ENCODE measurements around the gene PLEKHJ1. TPM values are rescaled to one million over a fixed set of nuclear protein-coding genes. Genes with fewer than 3 reads are reported as not detected.
"Not testable (repeated sequence)": the region's sequence is repeated elsewhere in the genome, so short reads cannot be mapped to it uniquely, and the experiment has no call there.

PLEKHJ1 gene
- total RNA-seq: 10 to 100 TPM; 50.1 to 72.4 (median 61.6) TPM

DNA sequence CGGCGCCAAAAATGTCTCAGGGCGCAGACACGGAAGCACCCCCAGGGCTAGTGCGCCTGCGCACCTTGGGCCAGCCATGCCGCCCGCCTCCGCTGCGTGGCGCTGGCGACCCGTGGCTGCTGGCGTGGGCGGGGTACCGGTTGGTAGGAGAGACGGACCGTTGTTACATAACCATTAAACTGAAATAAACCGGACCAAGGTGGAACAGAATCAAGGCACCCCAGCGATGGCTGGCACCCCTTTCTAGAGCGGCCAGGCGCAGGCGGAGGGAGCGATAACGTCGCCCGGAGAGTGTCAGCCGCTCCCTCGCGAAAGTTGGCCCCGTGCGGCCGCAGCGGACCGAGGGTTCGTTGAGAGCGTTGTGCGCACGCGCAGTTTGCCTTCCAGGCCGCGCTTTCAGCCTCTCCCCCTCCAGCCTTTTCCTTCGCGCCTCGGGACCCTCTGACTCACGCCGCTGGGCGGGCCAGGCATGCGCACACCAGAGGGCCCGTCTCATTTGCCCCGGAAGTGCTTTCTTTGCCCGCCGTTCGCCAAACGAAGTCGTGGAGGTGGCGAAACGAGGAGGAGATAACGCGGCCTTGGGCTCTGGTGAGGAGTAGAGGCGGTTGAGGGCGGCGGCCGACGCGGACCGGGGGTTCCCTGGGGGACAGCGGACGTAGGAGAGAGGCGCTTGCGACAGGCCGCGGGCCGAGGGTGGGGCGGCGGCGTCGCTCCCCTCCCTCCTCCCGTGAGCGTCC is at the start of gene PLEKHJ1, which contains the start of gene SF3A2:
PLEKHJ1 (minus strand) TSS at position 16 of the 737 bp plus-strand sequence. CDS start 81 bp downstream, outside the sequence.
SF3A2 (plus strand) TSS at position 511 of the 737 bp plus-strand sequence. CDS start 6,595 bp downstream, outside the sequence.
- peak within 1 kb of the TSS; percentile 67 to 94 (median 86) for H3K4me3 ChIP-seq
- in situ Hi-C loops (cut with MboI; ENCODE audit: low sequenced_read_pairs in 4 of 4) (loop anchor here in 2 of 4 donors (5.0 to 10.0 kb wide), 2 partner anchors 41 to 82 kb away; partner anchors contain the start of gene AP3D1 (in 1 of the 2)), intact Hi-C loops (cut with DNase I; ENCODE audit: low total_unique reads) (loop anchor here (1.0 kb wide), 4 partner anchors 20 to 155 kb away; partner anchors contain the start of gene JSRP1)
- no peaks in the 10 kb centered on the region for H3K9me3 ChIP-seq
- H3K4me1 ChIP-seq: peaks cover 56 to 64% of the 10 kb centered on the region in 2 donors
- peak; percentile 83 to 90 for ATAC-seq
- TF ChIP-seq POLR2A (IDR thresholded peaks at IDR 0.05) (peak; percentile 75 to 92), CTCF (IDR thresholded peaks at IDR 0.05 in 4 of 5, conservative IDR thresholded peaks at IDR 0.05 in 1 of 5) (peak; percentile 100)
- peak within 1 kb of the TSS; percentile 94 to 98 (median 97) for H3K27ac ChIP-seq
- H3K36me3 ChIP-seq: peaks cover 0 to 9% of the 10 kb centered on the region in 2 donors
- H3K27me3 ChIP-seq: no peaks in the 10 kb centered on the region
- peak; percentile 95 to 97 for DNase-seq

DNA sequence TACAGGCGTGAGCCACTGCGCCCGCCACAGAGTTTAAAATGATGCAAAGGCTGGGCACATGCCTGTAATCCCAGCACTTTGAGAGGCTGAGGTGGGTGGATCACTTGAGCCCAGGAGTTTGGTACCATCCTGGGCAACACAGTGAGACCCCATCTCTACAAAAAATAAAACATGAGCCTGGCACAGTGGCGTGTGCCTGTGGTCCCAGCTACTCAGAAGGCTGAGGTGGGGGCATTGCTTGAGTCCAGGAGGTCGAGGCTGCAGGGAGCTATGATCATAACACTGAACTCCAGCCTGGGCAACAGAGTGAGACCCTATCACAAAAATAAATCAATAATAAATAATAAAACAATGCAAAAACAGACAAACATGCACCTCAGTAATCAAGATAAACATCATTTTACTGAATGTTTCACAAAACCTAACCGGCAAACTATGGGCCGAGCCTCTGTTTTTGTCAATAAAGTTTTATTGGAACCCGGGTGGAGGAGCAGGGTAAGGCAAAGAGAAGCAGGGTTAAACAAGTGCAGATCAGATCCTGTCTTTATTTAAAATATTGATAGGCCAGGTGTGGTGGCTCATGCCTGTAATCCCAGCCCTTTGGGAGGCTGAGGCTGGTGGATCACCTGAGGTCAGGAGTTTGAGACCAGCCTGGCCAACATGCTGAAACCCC is 47.8 kb upstream of the PLEKHJ1 start:
- H3K27me3 ChIP-seq: peaks cover 5 to 17% (median 15%) of the 10 kb centered on the region in 3 donors

DNA sequence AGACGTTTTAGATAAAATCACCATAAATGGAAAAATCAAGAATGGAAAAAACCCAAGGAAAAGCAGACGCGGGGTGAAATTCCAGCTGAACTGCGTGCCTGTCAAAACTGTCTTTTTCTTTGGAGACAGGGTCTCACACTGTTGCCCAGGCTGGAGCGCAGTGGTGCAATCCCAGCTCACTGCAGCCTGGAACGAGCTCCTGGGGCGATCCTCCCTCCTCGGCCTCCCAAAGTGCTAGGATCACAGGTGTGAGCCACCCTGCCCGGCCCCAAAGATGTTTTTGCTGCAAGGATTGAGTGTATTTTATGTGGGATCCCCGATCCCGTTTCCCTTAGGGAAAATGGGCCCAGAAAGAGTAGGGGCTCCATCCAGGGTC is 46.7 kb upstream of the PLEKHJ1 start:
- ATAC-seq: no peak
- intact Hi-C loops (cut with DNase I; ENCODE audit: low total_unique reads) (no loop called here), in situ Hi-C loops (cut with MboI; ENCODE audit: low sequenced_read_pairs in 4 of 4) (loop anchor here (25.0 kb wide), 1 partner anchor 104 kb away; no protein-coding TSS in a partner anchor)
- H3K9me3 ChIP-seq: no peaks in the 10 kb centered on the region
- peaks cover 0 to 12% of the 10 kb centered on the region in 2 donors for H3K4me1 ChIP-seq
- TF ChIP-seq POLR2A (IDR thresholded peaks at IDR 0.05) (no peak), CTCF (IDR thresholded peaks at IDR 0.05 in 4 of 5, conservative IDR thresholded peaks at IDR 0.05 in 1 of 5) (no peak)
- H3K27ac ChIP-seq: no peak overlapping the region
- peak overlapping the region in 2 of 4 donors; percentile 41 to 43 for H3K4me3 ChIP-seq
- H3K36me3 ChIP-seq: no peaks in the 10 kb centered on the region
- H3K27me3 ChIP-seq: peaks cover 3 to 9% (median 4%) of the 10 kb centered on the region in 3 donors
- DNase-seq: no peak

More for the DNA sequence above, 47.8 kb upstream of the PLEKHJ1 start:
- Histone ChIP-seq H3K27ac (no peak overlapping the region), H3K9me3 (no peaks in the 10 kb centered on the region), H3K4me1 (peaks cover 0 to 12% of the 10 kb centered on the region in 2 donors), H3K36me3 (no peaks in the 10 kb centered on the region), H3K4me3 (no peak overlapping the region)
- TF ChIP-seq POLR2A (IDR thresholded peaks at IDR 0.05): no peak
- no peak for TF ChIP-seq CTCF (IDR thresholded peaks at IDR 0.05 in 4 of 5, conservative IDR thresholded peaks at IDR 0.05 in 1 of 5)
- ATAC-seq: no peak
- in situ Hi-C loops (cut with MboI; ENCODE audit: low sequenced_read_pairs in 4 of 4) (loop anchor here (25.0 kb wide), 1 partner anchor 103 kb away; no protein-coding TSS in a partner anchor), intact Hi-C loops (cut with DNase I; ENCODE audit: low total_unique reads) (no loop called here)
- DNase-seq: no peak

DNA sequence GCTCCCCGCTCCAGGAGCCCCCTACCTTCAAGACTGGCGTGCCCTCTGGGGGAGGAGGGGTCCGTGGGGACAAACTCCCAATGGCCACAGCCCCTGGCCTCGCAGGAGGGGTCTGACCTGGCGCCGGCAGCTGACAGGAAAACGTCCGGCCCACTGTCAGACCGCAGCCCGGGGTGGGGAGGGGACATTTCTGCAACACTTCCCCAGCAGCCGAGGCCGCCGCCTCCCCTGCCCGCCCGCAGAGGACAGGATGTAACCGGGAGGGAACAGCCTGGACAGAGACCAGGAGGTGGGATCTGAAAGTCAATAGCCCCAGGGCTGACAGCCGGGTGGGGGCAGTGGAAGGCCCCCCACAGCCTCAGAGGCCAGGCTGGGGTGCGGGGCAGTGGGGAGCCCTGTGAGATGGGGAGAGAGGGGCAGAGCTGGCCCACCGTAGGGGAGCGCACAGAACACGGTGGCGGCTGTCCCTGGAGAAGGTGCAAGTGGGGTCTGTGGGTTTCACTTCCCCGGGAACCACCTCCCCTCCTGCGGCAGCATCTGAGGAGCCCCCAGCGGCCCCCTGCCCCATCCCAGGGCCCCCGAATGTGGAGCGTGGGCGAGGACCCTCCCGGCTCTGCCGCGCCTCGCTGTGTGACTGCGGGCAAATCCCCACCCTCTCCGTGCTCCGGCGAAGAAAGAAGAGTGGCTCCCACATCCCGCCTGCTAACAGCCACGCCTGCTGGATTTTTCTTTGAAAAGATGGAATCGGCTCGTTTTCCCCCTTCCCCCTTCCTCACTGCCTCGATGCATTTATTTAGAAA is 46.1 kb upstream of the PLEKHJ1 start, which contains the start of gene PEAK3:
PEAK3 (minus strand) TSS at position 114 of the 800 bp plus-strand sequence. CDS start 1,244 bp downstream, outside the sequence.
- TF ChIP-seq POLR2A (IDR thresholded peaks at IDR 0.05) (no peak), CTCF (IDR thresholded peaks at IDR 0.05 in 4 of 5, conservative IDR thresholded peaks at IDR 0.05 in 1 of 5) (no peak)
- ATAC-seq: peak; percentile 46 to 54
- Histone ChIP-seq H3K4me3 (peak within 1 kb of the TSS in 3 of 4 donors; percentile 30 to 43 (median 41)), H3K36me3 (no peaks in the 10 kb centered on the region), H3K27me3 (peaks cover 0 to 6% (median 3%) of the 10 kb centered on the region in 3 donors), H3K9me3 (no peaks in the 10 kb centered on the region), H3K27ac (peak within 1 kb of the TSS in 1 of 4 donors; percentile 42), H3K4me1 (peaks cover 0 to 12% of the 10 kb centered on the region in 2 donors)
- in situ Hi-C loops (cut with MboI; ENCODE audit: low sequenced_read_pairs in 4 of 4) (loop anchor here (25.0 kb wide), 1 partner anchor 105 kb away; no protein-coding TSS in a partner anchor), intact Hi-C loops (cut with DNase I; ENCODE audit: low total_unique reads) (no loop called here)
- DNase-seq: peak; percentile 48 to 58

DNA sequence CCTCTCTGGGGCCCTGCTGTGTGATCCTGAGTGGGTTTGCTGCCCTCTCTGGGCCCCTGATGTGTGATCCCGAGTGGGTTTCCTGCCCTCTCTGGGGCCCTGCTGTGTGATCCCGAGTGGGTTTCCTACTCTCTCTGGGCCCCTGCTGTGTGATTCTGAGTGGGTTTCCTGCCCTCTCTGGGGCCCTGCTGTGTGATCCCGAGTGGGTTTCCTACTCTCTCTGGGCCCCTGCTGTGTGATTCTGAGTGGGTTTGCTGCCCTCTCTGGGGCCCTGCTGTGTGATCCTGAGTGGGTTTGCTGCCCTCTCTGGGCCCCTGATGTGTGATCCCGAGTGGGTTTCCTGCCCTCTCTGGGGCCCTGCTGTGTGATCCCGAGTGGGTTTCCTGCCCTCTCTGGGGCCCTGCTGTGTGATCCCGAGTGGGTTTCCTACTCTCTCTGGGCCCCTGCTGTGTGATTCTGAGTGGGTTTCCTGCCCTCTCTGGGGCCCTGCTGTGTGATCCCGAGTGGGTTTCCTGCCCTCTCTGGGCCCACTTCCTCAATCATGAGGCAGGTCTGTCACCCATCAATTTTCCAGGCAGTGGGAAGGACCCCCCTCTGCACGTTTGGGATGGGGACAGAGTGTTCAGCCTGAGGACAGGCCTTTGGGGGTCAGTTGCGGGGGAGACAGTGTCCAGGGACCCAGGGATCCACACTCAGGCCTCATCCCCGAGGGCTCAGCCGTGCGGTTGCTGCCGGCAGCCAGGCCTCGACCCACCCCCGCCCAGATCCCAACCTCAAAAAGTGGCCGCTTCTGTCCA is 45.3 kb upstream of the PLEKHJ1 start:
- H3K36me3 ChIP-seq; intact Hi-C loops (cut with DNase I; ENCODE audit: low total_unique reads); DNase-seq; H3K9me3 ChIP-seq; ATAC-seq; H3K27me3 ChIP-seq: not testable (repeated sequence)
- H3K4me1 ChIP-seq: peaks cover 0 to 12% of the 10 kb centered on the region in 2 donors
- peak overlapping the region in 1 of 4 donors; percentile 42 for H3K27ac ChIP-seq
- in situ Hi-C loops (cut with MboI; ENCODE audit: low sequenced_read_pairs in 4 of 4): loop anchor here (25.0 kb wide), 1 partner anchor 106 kb away; no protein-coding TSS in a partner anchor
- H3K4me3 ChIP-seq: peak overlapping the region in 3 of 4 donors; percentile 30 to 43 (median 41)
